Inflammatory macrophage treated with lipopolysaccharide for 1 hour (primary cell): ENCODE data around the gene ABHD16A.

Source experiments
- DNase-seq, 2 donors: peaks; one replicate each; pipeline ENCODE4 v3.0.0-alpha.2; 2020 to 2022

The ABHD16A gene

DNA sequence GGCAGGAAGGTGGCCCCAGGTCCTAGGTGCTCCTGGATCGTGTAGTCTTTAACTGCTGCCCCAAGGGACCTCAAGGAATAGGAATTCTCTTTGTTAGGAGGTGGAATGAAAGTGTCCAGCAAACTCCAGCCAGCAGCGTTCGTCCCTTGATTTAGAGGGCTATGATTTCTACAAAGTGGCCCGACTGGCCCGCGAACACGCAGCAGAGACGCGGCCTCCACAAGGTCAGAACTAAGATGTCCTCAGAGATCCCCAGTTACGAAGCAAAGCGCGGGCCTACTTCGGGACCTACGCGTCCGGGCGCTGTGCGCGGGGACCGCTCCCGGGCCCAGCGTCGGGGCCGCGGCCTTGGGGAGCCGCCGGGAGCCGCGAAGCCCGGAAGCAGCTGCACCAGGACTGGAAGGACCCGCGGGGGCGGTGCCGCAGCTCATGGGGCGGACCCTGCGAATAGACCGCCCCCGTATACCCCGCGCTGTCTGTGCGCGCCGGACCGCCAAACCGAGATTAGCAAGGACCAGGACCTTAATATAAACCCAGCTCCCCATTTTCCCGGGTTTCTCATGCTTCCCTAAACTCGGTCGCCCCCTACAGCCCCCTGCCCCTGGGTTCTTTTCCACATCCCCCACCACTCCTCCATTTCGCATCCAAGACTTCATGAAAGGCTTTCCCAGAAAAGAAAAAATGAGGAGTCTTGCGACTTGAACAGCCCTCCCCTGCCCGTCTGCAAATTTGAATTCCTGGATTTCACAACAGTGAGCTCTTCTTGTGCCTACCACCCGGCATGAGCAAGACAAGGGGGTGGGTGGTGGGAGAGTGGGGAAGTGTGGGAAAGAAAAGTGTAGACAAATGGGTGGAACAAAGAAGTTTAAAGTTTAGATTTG lies 42.5 kb downstream of the ABHD16A start, which contains the start of gene C6orf47:
C6orf47 (minus strand) TSS at position 398 of the 881 bp plus-strand sequence. CDS start 831 bp downstream, outside the sequence.
- peak; percentile 76 to 82 for DNase-seq

GRCh38 chr6:31659649-31660380 lies 43.3 kb downstream of the ABHD16A start:
- DNase-seq: peak in 1 of 2 donors; percentile 54

- no peak for DNase-seq
Measured at GRCh38 chr6:31658983-31659648, 44.0 kb downstream of the ABHD16A start.

DNA sequence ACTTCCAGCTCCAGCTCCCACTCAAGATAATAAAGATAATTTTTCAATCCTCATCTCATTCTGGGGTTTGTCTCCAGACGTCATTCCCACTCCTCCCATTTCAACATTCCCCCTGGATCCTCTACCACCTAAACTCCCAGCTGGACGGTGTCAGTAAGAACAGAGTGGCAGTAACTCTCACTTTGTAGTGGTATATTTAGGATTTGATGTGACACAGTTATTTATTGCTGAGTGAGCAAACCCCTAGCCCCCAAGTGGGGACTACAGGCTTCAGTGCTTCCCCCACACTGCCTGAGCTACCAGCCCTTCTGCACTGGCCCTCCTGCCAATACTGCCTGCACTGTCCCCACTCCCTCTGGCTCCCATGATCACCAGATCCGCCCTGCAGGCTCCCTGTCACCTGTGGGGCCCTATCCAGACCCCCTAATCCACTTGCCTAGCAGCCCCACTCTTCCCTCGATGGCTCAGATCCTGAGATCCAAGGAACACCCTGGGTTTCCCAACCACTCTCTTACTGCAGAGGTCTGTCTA lies 44.9 kb downstream of the ABHD16A start:
- no peak for DNase-seq

DNA sequence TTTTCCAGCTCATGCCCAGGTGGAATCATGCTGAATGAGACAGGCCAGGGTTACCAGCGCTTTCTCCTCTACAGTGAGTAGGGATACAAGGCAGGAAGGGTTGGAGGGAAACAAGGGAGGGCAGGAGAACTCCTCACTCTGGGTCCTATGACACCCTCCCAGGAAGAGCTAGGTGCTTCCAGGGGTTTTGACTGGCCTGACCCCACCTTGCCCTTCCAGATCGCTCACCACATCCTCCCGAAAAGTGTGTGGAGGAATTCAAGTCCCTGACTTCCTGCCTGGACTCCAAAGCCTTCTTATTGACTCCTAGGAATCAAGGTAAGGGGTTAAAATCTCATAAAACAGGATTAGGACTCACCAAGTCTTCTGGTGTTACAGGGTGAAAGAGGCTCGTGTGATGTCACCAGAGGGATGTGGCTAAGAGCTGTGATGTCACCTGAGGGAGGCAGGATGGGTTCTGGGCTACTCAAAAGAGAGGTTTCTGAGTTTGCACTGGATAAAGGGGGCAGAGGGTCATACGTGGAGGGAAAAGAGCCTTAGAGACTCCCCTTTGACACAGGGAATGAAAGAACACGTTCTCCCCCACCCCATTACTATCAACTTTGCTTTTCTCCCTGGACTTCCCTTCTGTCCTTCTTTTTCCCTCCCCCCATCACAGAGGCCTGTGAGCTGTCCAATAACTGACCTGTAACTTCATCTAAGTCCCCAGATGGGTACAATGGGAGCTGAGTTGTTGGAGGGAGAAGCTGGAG lies 45.5 kb downstream of the ABHD16A start:
- DNase-seq: no peak

DNA sequence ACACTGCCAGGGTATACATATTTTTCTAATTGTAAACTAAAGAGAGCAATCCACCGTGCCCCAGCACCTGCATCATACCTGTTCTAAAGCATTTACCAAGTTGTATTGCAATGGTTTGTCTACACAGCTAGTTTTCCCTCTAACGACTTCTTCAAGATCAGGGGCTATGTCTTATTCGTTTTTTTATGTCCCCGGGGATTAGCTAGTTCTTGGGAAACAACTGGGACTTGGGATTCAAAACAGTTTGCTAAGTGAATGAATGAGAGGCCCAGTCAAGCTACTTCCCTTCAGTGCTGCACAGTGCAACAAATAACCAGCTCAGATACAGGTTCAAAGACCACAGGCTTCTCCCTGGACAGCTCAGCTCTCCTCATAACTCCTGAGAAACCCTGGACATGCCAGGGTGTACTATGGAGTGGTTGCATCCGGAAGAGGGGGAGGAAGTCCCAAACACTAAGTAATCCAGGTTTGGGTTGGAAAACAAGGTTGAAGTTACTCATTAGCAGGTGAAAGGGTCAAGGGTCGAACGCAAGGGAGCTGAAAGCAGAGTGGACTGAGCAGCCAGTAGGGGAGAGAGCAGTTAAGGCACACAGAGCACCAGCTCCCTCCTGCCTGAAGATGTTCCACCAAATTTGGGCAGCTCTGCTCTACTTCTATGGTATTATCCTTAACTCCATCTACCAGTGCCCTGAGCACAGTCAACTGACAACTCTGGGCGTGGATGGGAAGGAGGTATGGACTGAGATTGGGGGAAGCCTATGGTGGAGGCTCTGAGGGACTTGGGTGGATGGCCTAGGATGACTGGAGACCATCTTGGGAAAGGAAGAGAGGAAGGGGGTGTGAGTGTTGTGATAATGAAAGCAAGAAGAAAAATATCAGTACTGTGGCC lies 47.5 kb downstream of the ABHD16A start, which contains the start of gene APOM:
APOM (plus strand) TSS at position 546 of the 889 bp plus-strand sequence; CDS start at position 619, 73 bp downstream.
- no peak for DNase-seq

GRCh38 chr6:31654574-31655348 lies 48.4 kb downstream of the ABHD16A start:
- no peak for DNase-seq

- DNase-seq: peak in 1 of 2 donors; percentile 86
Measured at GRCh38 chr6:31652925-31653724, 50.0 kb downstream of the ABHD16A start.

DNA sequence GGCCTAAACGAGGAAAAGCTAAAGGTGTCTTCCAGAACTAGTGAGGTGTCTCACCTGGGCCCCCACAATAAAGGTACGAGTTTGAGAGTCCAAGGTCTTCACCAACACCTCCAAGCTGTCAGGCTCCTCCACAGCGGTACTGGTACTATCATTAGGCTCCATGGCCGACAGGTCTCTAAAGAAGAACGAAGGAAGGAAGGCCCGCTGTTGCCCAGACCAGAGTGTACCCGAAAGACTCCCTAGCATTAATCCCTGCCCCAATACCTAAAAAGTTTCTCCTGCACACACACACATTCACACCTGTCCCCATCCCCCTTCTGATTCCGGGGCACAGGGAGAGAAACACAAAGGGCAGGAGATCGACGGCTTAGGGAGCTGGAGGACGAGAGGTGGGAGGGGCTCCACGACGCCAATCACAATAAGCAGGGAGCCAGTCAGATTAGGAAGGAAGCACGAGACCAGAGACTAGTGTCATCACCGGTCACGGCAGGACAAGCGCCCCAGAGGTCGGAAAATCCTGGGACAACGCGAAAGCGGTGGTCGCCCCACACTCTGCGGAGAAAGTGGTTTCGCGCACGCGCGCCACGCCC lies 51.4 kb downstream of the ABHD16A start:
- peak; percentile 85 to 91 for DNase-seq

- DNase-seq: no peak
Measured at GRCh38 chr6:31645325-31645724, 57.8 kb downstream of the ABHD16A start.

DNA sequence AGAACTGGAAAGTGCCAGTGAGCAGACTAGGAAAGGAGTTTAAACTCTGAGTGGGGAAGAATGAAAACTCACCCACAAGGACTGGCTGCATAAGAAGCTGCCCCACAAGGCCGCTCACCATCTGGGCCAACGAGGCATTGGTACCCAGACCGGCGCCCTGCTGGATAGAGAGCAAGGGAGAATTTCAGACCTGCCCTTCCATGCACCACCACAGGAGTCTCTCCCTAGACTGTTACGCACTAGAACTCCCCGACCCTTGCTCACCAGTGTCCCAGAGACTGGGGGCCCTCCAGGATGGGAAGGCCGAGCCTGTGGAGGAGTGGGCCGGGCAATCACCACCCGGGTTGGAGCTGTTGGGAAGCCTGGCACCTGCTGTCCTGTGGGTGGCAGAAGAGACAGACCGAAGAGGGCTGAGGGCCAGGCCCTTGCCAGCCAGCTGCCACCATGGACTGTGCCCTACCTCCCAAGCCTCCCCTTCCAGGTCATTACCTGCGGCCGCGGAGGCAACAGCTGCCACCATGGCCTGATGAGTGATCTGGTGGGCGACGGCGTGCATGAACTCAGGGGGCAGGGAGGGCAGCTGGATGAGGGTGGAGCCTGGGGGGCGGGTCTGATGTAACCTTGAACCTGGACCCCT lies 59.2 kb downstream of the ABHD16A start:
- DNase-seq: no peak

- no peak for DNase-seq
Measured at GRCh38 chr6:31642798-31643570, 60.1 kb downstream of the ABHD16A start.

- DNase-seq: no peak
Measured at GRCh38 chr6:31641370-31641769, 61.8 kb downstream of the ABHD16A start.

DNA sequence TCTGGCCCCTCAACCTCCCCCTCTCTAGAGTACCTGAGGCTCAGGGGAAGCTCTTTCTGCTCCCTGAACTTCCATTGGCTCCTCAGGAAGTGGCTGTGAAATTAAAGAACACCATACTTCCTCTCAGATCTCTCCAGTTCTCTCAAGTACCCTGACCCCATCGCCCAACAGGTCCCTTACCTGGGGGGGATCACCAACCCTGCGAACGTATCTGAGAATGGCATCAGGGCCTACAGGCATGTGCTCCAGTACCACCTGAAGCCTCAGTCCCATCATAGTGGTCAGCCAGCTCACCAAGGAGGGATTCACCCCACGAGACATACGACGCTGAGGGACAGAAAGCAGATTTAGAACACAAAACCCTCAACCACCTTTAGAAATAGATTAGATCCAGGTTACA lies 62.5 kb downstream of the ABHD16A start:
- DNase-seq: no peak

- no peak for DNase-seq
Measured at GRCh38 chr6:31639449-31639861, 63.7 kb downstream of the ABHD16A start.

DNA sequence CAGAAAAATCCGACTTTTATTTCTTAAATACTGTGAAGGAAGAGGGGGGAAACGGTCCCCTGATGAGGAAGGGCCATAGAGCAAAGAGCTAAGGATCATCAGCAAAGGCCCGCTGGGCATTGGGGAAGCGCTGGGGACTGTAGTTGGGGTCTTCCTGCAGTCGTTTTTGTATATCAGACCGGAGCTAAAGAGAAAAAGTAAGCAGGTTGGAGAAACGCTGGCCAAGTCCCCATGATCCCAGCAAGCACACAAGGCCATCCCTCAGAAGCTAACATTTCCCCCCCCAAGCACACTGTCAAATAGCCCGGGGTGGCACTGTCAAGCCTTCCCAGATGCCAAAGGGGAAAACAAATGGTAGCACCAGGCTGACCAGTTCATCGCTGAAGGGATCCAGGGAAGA lies 64.1 kb downstream of the ABHD16A start:
- no peak for DNase-seq
